Sigmoid colon (tissue), 4 donors: ENCODE measurements around the gene ETHE1.

Source experiments
- CTCF ChIP-seq, 4 experiments: fragments of 450-650 bp in 3 of 4; fragments of 200-600 bp in 1 of 4; IDR thresholded peaks; one replicate each; pipeline ENCODE4 v1.5.1; 2016 to 2019; ENCODE audit warnings: antibody characterized with exemption in 4 of 4, mild to moderate bottlenecking in 3 of 4, moderate library complexity in 2 of 4
- EP300 ChIP-seq, 4 donors: sonication (generic); formaldehyde crosslinking; IDR thresholded peaks; one replicate each; pipeline ENCODE4 v1.6.1; 2017; ENCODE audit warnings: antibody characterized with exemption in 4 of 4

- TF ChIP-seq CTCF (IDR thresholded peaks at IDR 0.05) (no peak), EP300 (IDR thresholded peaks at IDR 0.05) (no peak)
Observed at GRCh38 chr19:43504426-43505185, 22.4 kb downstream of the ETHE1 start, which contains the start of gene PHLDB3.
